Right renal pelvis (tissue), 4 donors: ENCODE measurements around the gene NR5A1. TPM values are rescaled to one million over a fixed set of nuclear protein-coding genes. Genes with fewer than 3 reads are reported as not detected.

Experiments used
- DNase-seq, 4 donors: peaks; one replicate each; pipeline ENCODE4 v3.0.0-alpha.2; 2013; ENCODE audit warnings: low read depth in 4 of 4, low spot score in 3 of 4, missing footprints in 1 of 4
- polyA plus RNA-seq, 4 donors: library from polyadenylated mRNA; unstranded; fragments of 120-200 nt; gene quantifications; one replicate each; pipeline ENCODE4 v1.2.1, GENCODE V29; 2013; ENCODE audit not compliant: insufficient read length in 4 of 4

Gene NR5A1
- polyA plus RNA-seq, 4 donors, result 0.06 TPM; not detected in 3

GRCh38 chr9:124486778-124487259, 20.4 kb downstream of the NR5A1 start:
- no peak for DNase-seq

DNA sequence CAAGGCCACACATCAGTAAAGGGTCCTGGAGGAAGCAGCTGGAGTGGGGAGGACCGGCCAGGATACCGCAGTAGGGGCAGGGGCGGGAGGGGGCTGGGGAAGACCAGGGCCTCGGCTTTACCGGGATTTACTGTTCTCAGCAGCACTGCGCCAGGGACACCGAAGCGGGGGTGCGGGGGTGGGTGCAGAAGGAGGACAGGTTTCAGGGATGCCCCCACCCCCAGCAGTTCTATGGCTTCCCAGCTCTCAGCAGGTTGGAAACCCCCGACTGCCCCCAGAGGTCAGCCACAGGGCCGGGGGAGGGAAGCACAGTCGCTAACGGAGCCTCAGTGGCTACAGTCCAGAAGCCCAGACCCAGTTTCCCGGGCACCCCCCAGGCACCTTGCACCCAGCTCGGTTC, 21.3 kb downstream of the NR5A1 start:
- DNase-seq, result no peak

- DNase-seq, result no peak
Observed at GRCh38 chr9:124485201-124485600, 22.0 kb downstream of the NR5A1 start.

- no peak for DNase-seq
Observed at GRCh38 chr9:124483481-124483880, 23.7 kb downstream of the NR5A1 start.

DNA sequence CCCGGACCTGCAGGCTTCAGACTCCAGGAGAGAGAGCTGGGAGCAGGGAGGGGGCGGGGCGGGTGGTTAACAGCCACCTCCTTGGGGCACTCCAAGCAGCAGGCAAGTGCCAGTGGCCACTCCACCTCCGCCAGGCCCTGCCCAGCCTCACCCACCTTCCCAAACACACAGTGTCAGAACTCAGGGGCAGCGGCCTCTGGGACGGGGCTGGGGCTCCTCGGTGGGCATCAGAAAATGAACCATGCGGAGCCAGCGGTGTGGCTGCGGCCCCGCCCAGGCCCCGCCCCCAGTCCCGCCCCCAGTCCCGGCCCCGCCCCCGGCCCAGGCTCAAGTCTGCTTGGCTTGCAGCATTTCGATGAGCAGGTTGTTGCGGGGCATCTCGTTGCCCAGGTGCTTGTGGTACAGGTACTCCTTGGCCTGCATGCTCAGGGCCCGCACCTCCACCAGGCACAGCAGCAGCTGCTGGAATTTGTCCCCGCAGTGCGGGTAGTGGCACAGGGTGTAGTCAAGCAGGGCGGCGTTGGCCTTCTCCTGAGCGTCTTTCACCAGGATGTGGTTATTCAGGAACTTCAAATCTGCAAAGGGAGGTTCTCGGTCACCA, 24.7 kb downstream of the NR5A1 start:
- DNase-seq, result no peak

- no peak for DNase-seq
Observed at GRCh38 chr9:124481115-124481514, 26.1 kb downstream of the NR5A1 start.

- DNase-seq, result no peak
Observed at GRCh38 chr9:124480621-124480981, 26.6 kb downstream of the NR5A1 start.

GRCh38 chr9:124479947-124480620, 27.1 kb downstream of the NR5A1 start:
- no peak for DNase-seq

- no peak for DNase-seq
Observed at GRCh38 chr9:124479371-124479770, 27.8 kb downstream of the NR5A1 start.

DNA sequence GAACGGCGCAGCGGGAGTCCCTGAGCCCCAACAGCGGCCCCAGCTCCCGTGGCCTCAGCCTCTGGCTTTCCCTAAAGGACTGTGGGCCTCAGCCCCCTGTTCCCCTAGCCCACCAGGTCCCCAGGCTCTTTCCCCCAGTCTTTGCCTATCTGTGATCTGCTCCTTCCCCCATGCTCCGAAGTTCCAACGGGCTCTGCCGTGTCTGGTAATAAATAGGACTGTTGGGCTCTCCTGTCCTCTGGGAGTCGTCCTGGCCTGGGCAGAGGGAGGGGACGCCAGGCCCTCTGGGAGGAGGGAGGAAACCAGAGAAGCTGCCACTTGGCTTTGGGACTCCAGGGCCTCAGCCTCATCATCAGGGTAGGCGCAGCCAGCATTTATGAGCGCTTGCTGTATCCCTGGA, 28.8 kb downstream of the NR5A1 start:
- no peak for DNase-seq

DNA sequence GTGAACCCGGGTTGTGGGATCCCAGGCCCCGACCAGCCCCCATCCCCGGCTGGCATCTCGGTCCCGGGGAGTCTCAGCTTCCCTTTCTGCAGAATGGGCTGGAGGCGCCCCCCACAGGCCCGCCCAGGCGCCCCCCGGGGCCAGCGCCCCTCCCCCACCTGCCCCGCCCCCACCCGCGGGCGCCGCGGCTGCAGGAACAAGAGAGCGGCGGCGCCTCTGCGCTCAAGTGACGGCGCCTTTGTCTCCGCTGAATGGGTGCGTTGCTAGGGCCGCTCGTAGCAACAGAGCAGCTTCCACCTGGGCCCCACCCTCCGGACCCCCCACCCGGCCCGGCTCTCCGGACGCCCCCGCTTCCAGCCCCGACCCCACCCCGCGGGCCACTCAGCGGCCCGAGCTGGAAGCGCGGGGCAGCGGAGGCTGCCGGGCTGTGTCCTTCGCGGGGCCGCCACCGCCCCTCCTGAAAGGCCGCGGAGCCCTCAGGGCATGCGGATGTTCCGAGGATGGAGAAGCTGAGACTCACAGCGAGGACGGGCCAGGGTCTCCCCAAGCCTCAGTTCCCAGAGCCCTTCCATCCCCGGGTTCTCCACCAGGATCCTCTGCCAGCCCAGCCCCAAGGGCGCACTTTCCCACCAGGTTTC, 29.4 kb downstream of the NR5A1 start:
- no peak for DNase-seq

DNA sequence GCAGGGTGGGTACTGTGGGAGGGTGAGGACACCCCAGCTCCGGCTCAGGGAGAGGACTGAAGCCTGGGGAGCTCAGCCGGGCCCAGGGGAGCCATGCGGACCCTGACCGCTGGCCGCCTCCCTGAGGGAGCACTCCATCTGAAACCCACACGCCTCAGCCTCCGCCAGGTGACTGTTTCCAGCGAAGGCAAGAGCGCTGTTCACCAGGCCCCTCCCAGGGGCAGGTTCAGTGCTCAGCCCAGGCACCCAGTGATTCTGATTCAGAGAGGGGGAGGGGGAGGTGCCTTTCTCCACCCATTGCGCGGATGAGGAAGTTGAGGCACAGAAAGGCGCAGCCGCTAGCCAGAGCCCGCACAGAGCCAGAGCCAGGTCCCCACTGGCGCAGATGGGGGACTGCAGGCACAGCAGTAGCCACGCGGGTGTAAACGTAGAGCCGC, 30.0 kb downstream of the NR5A1 start:
- no peak for DNase-seq

GRCh38 chr9:124475868-124476690, 31.1 kb downstream of the NR5A1 start:
- DNase-seq, result no peak

DNA sequence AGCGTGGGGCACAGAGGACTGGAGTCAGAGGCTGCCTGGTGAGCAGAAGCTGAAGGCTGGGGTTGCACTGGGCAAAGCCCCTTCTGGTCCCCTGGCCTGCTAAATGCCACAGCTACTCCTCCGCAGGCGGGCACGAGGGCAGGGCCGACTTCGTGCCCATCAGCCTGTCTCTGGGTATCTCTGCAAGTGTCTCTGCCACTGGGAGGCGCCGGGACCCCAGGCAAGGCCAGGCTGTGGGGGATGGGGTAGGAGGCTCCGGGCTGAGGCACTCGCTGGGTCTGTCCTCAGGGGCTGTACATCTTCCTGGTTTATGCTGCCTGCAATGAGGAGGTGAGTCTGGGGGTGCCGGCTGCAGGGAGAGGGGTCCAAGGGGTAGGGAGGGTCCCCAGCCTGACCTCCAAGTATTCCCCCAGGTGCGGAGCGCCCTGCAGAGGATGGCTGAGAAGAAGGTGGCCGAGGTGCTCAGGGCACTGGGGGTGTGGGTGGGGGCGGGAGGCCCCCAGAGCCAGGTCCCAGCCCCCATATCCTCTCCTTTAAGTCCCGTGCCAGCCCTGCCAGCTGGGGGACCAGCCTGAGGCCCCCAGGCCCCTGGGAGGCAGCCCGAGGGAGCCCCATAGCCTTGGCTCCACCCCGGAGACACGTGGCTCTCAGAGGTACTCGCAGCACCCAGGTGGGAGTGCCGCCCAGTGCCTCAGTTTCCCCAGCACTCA, 31.9 kb downstream of the NR5A1 start:
- no peak for DNase-seq

DNA sequence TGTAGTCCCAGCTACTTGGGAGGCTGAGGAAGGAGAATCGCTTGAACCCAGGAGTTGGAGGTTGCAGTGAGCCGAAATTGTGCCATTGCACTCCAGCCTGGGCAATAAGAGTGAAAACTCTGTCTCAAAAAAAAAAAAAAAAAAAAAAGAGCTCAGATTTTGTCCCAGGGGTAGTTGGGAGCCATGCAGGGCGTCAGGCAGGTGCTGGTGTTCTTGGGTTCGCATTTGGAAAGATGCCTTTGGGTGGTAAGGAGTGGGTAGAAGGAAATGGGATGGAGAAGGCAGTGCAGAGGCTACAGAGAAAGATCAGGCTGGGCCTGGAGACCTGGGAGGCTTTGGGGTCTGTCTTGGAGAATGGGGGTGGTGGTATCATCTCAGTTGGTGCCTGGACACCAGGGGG, 33.0 kb downstream of the NR5A1 start:
- no peak for DNase-seq

DNA sequence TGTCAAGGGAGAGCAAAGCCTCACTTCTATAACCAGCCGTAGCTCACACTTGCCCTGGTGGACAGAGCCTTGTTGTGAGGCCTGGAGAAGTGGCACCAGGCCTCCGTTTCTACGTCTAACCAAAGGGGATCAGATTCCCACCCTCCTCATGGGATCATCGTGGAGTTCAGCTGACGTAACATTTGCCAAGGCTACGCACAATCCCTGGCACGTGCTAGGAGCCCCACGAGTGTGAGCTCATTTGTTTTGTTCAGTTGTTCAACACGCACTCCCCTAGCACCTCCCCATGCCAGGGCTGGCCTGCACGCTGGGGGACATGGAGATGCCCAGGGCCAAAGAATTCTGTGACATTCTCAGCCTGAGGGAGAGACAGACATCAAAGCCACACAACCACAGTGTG, 33.9 kb downstream of the NR5A1 start:
- DNase-seq, result no peak

- no peak for DNase-seq
Observed at GRCh38 chr9:124472770-124473169, 34.4 kb downstream of the NR5A1 start.

DNA sequence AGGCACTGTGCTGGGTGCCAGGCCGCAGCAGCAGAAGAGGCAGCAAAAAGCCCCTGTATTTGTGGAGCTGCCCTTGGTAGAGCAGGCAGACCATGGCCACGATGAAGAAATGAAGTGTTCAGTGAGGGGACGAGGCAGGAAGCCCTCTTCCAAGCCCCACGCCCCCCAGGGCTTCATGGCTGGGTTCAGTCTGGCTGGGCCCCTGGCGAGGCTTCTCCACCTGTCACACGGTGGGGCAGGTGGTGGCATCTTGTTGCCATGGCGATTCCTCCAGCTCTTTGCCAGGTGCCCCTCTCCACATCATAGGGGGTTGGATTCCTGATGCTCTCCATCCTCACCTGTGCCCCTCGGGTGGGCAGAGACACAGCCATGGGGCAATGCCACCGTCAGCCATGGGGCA, 35.4 kb downstream of the NR5A1 start:
- DNase-seq, result no peak

DNA sequence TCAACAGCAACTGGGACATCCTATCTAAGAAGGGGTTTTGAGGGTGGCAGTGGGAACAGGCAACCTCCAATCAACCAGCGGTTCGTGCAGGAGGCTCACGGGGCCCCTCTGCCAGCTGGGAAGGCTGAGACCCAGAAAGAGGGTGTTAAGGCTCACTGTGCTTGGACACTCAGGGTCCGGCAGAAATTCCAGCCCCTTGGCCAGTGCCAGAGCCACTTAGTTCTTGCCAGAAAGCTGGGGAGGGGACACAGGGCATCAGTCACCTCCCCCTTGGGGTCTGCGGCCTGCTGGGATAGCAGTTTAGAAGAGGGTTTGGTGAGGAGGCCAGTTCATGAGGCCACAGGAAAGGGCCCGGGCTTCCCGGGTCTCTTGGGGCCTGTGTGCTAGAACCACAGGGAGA, 36.5 kb downstream of the NR5A1 start:
- no peak for DNase-seq

DNA sequence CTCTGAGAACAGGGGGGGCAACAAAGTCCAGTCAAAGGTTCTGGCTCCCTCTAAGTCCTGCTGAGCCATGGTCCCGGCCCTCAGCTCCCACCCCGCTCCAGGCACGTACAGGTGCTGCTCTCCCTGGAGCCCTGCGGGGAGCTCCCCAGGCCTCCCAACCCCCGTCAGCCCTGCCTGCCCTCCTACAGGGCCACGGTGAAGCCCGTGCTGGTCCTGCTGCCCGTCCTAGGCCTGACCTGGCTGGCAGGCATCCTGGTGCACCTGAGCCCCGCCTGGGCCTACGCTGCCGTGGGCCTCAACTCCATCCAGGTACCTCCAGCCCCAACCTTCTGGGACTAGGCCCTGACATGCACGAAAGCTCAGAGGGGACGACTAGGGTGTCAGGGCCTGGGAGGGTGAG, 36.9 kb downstream of the NR5A1 start:
- DNase-seq, result no peak
